ENCODE measurements around the gene PHACTR3.
"Not testable (repeated sequence)": the region's sequence is repeated elsewhere in the genome, so short reads cannot be mapped to it uniquely, and the experiment has no call there.

The PHACTR3 gene

GRCh38 chr20:59591061-59591460 lies 13.3 kb upstream of the PHACTR3 start:
- DNase-seq, result no peak

GRCh38 chr20:59596690-59597089 lies 7.7 kb upstream of the PHACTR3 start:
- no peak for DNase-seq

- no peak for DNase-seq
Observed at GRCh38 chr20:59597240-59597639, 7.1 kb upstream of the PHACTR3 start.

GRCh38 chr20:59598625-59599310 lies 5.6 kb upstream of the PHACTR3 start:
- peak; percentile 37 for DNase-seq

- DNase-seq, result no peak
Observed at GRCh38 chr20:59599941-59600340, 4.4 kb upstream of the PHACTR3 start.

- DNase-seq, result no peak
Observed at GRCh38 chr20:59600472-59600871, 3.9 kb upstream of the PHACTR3 start.

GRCh38 chr20:59602546-59603080 lies 1.7 kb upstream of the PHACTR3 start:
- no peak for DNase-seq

GRCh38 chr20:59603176-59603575 lies 1.2 kb upstream of the PHACTR3 start:
- DNase-seq, result no peak

- DNase-seq, result peak; percentile 13
Observed at GRCh38 chr20:59604741-59605600, 631 bp downstream of the PHACTR3 start.

- DNase-seq, result peak; percentile 34
Observed at GRCh38 chr20:59605601-59606364, 1.4 kb downstream of the PHACTR3 start.

GRCh38 chr20:59606566-59606965 lies 2.2 kb downstream of the PHACTR3 start:
- DNase-seq, result no peak

- DNase-seq, result no peak
Observed at GRCh38 chr20:59608396-59608795, 4.1 kb downstream of the PHACTR3 start.

GRCh38 chr20:59608871-59609270 lies 4.5 kb downstream of the PHACTR3 start:
- no peak for DNase-seq

- DNase-seq, result no peak
Observed at GRCh38 chr20:59611286-59611685, 6.9 kb downstream of the PHACTR3 start.

- DNase-seq, result no peak
Observed at GRCh38 chr20:59613861-59614260, 9.5 kb downstream of the PHACTR3 start.

GRCh38 chr20:59614714-59615113 lies 10.4 kb downstream of the PHACTR3 start:
- no peak for DNase-seq

GRCh38 chr20:59616306-59616705 lies 12.0 kb downstream of the PHACTR3 start:
- no peak for DNase-seq

- DNase-seq, result no peak
Observed at GRCh38 chr20:59617221-59617620, 12.9 kb downstream of the PHACTR3 start.

- DNase-seq, result no peak
Observed at GRCh38 chr20:59618131-59618530, 13.8 kb downstream of the PHACTR3 start.

GRCh38 chr20:59618585-59618984 lies 14.2 kb downstream of the PHACTR3 start:
- DNase-seq, result not testable (repeated sequence)

GRCh38 chr20:59620860-59621505 lies 16.6 kb downstream of the PHACTR3 start:
- no peak for DNase-seq

GRCh38 chr20:59622496-59622895 lies 18.2 kb downstream of the PHACTR3 start:
- DNase-seq, result no peak

- no peak for DNase-seq
Observed at GRCh38 chr20:59623133-59623532, 18.8 kb downstream of the PHACTR3 start.

All from NCI-H146 (cell line).